HG03575 (cell line): ENCODE measurements around the gene ATP7B.
"Not testable (repeated sequence)": the region's sequence is repeated elsewhere in the genome, so short reads cannot be mapped to it uniquely, and the experiment has no call there.

Source experiments
- ATAC-seq: cut with Tn5 transposase; IDR thresholded peaks from one replicate; pipeline ENCODE4 v1.9.1; 2021; ENCODE audit not compliant: unreplicated experiment, insufficient number of reproducible peaks, low FRiP score; ENCODE audit errors: extremely low read depth

ATP7B gene

DNA sequence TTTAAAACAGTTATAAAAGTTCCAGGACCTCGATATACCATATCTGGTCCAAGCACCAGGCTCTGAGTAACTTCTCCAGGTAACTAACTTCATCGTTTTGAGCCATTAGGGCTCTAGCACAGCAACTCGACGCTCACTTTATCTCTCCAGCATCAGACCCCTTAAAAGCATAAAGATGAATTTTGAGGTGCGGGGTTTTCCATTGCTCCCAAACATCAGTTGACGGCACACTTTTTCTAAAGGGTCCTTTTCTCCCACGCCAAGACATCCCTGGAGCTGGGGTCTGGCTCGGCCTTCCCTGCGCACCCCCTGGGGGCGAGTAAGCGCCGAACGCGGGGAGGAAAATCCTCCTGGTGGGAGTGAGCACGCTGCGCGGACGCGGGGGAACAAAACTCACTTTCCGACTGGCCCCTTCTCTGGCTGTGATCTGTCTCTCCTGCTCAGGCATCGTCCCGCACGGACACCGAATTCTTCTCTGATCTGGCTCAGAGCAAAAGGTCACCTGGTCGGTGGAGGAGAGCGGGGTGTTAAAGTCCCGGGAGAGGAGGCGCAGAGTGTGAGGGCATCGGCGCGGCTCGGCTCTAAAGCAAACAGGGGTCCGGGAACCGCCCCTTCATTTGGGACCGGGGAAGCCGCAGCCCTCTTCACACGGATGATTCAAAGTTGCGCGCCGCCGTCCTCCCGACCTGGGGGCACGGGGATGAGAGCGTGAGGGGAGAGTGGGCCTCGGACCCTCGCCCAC is at the start of gene ATP7B:
Gene ATP7B (minus strand): TSS at position 561 of the 742 bp plus-strand sequence. CDS start 113 bp downstream, at position 448.
- ATAC-seq = no peak

DNA sequence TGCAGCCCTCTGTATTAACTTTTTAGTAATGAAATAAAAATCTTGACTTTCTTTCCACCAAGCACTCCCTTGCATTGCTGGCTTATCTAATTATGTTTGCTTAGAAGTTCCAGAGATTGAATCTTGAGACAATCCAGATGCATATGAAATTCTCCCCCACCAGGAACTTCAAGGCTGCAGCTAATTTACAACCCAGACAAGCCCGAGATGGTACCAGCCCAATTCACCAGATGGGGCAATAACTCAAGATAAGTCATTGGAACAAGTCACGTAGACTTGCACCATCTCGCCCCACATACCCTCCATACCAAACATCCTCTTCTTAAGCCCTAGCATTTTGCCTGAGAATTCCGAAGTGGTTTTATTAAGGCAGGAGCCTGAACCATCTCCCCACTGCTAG is 42.2 kb upstream of the ATP7B start:
- no peak for ATAC-seq

DNA sequence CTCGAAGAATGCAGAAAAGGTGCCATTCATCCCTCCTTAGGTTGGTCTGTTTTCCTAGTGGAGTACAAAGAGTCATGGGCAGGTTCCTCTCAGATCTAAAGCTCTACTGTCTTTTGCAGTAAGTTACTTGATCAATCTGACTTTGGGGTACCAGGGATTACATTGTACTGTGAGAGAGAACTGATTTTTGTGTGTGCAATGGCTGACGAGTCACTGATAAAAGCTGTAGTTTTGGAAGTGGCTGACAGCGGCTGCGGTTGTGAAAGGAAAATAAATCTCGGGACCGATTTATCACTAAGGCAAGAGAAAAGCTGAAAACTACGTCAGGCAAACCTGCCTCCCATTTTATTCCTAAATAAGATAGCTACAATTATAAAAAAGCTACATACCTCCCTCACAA is 40.1 kb upstream of the ATP7B start:
- no peak for ATAC-seq

GRCh38 chr13:52048516-52048915 is 37.3 kb upstream of the ATP7B start:
- no peak for ATAC-seq

- no peak for ATAC-seq
Measured at GRCh38 chr13:52047463-52047862, 36.2 kb upstream of the ATP7B start.

DNA sequence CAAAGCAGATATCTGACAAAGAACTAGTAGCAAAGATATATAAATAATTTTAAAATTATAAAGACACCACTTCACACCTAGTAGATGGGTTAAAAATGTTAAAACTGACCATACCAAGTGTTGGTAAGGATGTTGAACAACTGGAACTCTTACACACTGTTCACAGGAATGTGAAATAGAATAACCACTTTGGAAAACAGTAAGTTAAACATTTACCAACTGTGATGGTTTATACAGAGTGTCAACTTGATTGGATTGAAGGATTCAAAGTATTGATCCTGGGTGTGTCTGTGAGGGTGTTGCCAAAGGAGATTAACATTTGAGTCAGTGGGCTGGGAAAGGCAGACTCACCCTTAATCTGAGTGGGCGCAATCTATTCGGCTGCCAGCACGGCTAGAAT is 32.4 kb upstream of the ATP7B start:
- no peak for ATAC-seq

GRCh38 chr13:52036037-52036436 is 24.8 kb upstream of the ATP7B start:
- ATAC-seq = no peak

DNA sequence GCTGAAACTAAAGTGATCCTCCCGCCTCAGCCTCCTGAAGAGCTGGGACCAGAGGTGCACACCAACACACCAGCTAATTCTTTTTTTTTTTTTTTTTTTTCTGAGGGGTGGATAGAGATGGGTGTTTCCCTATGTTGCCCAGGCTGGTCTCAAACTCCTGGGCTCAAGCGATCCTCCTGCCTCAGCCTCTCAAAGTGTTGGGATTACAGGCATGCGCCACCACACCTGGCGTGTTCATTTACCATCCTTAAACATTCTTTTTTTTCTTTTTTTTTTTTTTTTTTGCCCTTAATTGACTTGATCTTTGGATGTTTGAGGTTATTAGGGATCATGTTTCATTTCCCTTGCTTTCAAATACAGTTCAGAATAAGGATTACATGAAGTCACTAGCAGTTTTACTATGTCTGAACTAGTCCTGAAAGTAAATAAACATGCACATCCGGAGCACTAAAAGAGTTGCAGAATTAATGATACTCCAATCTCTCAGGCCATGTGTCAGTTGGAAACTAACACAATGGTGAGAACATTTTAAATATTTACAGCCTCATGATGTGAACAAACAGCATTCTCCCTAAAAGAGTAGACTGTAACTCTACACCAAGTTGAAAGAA is 23.5 kb upstream of the ATP7B start:
- no peak for ATAC-seq

DNA sequence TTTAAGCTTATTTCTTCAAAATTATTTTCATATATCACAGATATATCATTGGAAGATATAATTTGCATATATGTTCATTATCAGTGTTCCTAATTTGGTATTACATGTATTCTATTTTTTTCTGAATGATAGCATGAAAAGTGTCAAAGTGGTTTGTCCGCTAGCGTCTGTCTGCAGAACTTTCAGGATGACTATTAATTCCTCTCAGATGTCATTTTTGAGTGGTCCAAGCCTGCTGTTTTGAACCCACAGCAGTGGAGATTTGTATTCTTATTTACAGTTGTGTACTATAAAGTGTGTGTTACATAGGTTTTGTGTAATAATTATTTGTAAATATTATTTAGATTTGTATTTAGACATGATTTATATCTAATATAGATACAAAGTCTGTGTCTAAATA is 21.8 kb upstream of the ATP7B start:
- no peak for ATAC-seq

- not testable (repeated sequence) for ATAC-seq
Measured at GRCh38 chr13:52030401-52030800, 19.2 kb upstream of the ATP7B start.

DNA sequence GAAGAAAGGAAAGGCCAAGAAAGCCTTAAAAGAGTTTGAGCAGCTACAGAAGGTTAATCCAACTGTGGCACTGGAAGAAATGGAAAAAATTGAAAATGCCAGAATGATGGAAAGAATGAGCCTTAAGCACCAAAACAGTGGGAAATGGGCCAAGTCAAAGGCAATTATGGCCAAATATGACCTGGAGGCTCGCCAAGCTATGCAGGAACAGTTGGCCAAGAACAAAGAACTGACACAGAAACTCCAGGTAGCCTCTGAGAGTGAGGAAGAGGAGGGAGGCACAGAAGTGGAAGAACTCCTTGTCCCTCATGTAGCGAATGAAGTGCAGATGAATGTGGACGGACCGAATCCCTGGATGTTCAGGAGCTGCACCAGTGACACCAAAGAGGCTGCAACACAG is 18.3 kb upstream of the ATP7B start:
- ATAC-seq = no peak

- no peak for ATAC-seq
Measured at GRCh38 chr13:52027832-52028231, 16.6 kb upstream of the ATP7B start.

DNA sequence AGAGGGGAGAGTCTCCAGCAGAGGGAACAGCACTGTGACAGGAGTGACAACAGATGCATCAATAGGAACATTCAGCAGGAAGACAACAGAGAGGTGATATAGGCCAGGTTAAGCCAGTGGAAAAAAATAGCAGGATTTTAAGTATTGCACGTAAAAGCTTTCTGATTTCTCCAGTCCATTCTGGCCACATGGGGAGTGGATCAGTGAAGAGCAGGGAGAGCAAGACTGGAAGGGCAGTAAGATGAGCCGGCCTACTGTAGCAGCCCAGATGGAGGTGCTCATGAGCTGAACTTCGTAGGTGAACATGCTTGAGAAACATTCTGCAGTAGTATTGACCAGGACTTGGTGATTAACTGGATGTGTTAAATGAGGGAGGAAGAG is 15.0 kb upstream of the ATP7B start:
- no peak for ATAC-seq

DNA sequence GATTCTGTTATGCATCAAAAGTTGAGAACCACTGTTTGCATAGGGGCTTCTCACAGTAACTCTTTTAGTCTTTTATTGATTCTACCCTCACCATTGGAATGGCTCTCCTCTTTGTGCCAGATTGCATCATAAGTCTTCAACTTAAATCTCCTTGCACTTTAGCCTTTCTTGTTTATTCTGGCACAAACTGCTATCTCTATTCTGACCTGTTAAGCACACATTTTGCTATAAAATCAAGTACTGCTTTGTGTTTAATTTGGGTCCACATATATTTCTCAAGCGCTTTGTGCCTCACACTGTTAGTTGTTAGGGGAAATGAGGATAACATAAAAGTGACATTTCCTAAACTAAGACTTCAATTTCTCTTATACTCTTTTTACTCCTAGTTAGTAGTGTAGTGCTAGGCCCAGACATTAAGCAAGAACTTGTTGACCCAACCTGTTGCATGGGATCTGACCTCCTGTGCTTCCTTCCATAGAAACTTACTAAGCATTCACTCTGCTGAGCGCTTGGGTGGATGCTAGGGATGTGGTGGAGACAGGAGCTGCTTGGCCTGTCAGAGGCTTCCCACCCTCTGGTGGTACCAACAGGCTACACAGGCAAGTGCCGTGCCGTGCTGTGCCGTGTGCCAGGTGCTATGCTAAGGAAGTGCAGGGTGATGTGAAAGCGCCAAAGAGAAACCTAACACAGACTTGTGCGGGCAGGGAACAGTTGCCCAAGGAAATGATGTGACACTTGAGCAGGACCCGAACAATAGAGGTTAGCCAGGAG is 14.4 kb upstream of the ATP7B start:
- ATAC-seq = no peak

DNA sequence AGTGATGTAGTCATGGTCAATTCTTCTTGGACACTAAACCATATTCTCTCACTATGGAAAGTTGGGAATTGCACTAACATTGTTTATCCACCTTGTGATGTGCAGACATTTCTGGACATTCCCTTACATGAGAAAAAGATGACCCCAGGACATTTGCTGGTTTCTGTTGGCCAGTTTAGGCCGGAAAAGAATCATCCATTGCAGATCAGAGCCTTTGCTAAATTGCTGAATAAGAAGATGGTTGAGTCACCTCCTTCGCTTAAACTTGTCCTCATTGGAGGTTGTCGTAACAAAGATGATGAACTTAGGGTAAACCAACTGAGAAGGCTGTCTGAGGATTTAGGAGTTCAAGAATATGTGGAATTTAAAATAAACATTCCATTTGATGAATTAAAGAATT is 13.2 kb upstream of the ATP7B start, which contains the start of gene UTP14C:
Gene UTP14C (plus strand): TSS at position 211 of the 400 bp plus-strand sequence. CDS start 4,114 bp downstream, outside the sequence.
- no peak for ATAC-seq

DNA sequence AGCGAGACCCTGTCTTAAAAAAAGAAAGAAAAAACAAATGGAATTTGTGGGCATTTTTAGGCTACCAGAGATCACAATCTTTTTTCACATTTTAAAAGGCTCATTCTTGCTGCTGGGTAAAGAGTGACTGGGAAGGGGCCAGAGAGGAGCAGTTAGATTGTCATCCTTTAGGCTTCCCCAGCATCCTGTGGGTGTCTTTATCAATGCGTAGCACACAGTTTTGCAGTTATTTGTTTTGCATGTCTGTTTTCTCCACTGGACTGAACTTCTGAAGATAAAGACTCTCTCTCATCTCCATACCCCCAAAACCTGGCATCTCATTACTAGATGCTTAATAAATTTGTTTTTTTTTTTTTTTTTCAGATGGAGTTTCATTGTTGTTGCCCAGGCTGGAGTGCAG is 11.1 kb upstream of the ATP7B start:
- ATAC-seq = no peak

- ATAC-seq = no peak
Measured at GRCh38 chr13:52020191-52020590, 8.9 kb upstream of the ATP7B start.

- ATAC-seq = no peak
Measured at GRCh38 chr13:52016296-52016695, 5.0 kb upstream of the ATP7B start.

DNA sequence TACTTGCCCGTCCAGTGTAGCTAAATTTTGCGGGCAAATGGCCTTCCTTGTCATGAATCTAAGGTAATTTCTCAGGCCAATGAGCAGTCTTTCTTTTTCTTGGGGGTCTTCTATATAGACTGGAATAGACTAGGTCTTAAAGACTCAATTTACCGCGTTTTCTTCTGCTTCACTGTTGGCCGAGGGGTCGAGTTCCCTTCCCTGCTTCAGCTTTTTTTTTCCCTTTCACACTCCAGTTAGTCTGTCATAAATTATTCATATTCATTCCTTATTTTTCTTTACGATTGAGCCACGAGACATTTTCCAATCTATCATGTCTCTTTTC is 1.2 kb upstream of the ATP7B start:
- ATAC-seq = no peak
